NCI-H146 treated with DMSO at 0.1 percent for 48 hours (cell line): ENCODE measurements around the gene TIPARP.
"Not testable (repeated sequence)": the region's sequence is repeated elsewhere in the genome, so short reads cannot be mapped to it uniquely, and the experiment has no call there.

Source experiments
- DNase-seq: peaks from one replicate; lab custom pipeline; 2025; ENCODE audit not compliant: unreplicated experiment; lab: John Stamatoyannopoulos, UW

TIPARP gene

DNA sequence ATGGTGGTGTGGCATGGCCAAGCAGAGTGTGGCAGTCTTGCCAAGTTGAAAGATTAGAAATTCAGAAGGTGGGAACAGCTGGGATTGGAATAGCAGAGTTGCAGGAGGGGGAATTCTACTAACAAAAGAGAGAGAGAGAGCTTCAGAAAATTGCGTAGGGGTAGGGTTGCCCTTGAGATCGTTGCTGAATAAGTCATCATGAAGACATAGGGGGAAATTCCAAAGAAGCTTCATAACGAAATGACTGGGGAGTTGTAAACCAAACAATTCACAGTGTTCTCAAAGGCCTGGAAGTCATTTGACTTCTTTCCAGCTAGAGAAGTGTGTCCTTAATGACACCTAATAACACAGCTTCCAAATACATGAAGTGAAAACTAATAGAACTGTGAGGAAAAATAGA lies 26.3 kb upstream of the TIPARP start:
- DNase-seq: no peak

DNA sequence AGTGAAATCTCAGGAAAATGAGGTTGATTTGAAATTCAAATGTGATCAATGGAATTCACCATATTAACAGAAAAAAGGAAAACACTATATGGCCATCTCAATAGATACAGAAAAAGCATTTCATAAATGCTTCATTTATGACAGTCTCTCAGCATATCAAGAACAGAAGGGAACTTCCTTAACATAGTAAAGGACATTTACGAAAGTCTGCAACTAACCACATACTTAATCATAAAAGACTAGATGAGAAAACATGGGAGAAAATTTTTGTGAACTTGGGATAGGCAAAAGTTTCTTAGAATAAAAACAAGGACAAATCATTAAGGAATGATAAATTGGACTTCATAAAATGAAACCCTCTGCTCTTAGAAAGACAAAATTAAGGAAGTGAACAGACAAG lies 24.7 kb upstream of the TIPARP start:
- no peak for DNase-seq

DNA sequence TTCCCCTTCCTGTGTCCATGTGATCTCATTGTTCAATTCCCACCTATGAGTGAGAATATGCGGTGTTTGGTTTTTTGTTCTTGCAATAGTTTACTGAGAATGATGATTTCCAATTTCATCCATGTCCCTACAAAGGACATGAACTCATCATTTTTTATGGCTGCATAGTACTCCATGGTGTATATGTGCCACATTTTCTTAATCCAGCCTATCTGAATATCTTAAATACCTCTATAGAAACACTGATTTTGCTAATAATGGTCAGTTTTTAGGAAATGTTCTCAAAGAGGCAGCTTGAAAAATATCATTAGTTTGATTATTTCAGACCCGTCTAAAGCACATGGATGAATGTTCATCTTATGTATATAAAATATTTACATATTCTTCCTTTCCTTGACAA lies 21.7 kb upstream of the TIPARP start:
- not testable (repeated sequence) for DNase-seq

DNA sequence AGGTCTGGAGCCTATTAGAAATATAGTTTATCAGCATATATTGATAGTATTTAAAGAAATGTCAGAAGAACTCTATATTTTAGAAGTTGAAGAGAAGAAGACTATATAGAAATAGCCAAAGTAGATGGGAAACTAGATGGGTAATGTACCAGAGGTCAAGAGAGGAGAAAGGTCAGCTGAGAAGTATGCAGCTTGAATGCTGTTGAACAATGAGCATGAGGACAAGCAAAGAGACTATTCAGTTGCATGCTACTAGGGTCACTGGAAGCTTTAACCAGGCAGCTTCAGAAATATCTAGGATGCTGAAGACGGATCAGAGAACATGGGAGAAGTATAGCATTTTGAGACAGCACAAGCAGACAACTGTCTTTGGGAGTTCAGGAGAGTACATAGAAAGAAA lies 19.6 kb upstream of the TIPARP start:
- no peak for DNase-seq

DNA sequence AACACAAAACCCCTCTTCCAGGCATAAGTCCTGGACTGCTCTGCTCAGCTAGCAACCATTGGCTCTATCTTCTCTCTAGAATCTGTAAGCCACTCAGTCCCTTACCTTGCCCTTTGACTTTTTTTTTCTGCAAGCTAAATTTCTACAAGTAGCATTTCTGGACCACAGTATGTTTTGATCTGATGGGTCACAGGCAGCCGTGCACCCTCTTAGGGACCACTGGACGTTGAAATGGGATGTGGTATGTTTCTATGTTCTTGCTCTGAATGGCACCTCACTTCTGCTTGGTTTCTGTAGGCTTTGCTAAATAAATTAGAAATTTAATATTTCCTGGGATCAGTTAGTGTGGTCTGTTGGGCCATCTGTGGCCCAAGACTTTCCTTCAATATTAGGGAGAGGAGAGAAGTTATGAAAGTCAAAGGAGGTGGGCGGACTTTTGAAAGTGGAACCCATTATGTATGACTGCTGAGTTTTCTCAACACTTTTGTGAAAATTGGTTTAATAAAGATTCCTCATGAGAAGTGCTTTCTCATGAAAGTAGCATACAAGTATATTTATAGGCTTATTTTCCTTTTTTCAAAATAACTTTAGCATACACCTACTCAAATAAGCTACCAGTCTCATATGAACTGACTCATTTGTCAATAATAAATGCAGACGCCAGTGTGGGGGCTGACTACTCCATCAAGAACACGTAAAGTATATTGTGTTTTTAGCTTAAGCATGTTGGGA lies 18.4 kb upstream of the TIPARP start:
- DNase-seq: no peak

DNA sequence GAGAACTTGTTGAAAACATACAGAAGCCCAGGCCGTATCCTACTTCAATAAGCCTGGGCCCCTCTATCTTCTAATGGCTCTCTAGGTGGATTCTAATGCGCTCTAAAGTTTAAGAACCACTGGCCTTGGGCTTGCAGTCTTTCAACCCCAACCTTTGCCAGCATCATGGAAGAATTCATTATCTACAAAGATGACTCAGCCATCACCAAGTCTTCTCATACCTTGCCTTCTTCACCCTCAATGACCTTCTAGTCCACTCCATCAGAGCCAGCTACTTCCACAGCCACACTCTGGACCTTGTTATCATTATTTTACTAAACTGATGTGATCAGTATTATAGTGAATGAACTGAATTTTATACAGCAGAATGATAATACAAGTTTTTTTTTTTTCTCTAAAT lies 16.9 kb upstream of the TIPARP start:
- DNase-seq: no peak

DNA sequence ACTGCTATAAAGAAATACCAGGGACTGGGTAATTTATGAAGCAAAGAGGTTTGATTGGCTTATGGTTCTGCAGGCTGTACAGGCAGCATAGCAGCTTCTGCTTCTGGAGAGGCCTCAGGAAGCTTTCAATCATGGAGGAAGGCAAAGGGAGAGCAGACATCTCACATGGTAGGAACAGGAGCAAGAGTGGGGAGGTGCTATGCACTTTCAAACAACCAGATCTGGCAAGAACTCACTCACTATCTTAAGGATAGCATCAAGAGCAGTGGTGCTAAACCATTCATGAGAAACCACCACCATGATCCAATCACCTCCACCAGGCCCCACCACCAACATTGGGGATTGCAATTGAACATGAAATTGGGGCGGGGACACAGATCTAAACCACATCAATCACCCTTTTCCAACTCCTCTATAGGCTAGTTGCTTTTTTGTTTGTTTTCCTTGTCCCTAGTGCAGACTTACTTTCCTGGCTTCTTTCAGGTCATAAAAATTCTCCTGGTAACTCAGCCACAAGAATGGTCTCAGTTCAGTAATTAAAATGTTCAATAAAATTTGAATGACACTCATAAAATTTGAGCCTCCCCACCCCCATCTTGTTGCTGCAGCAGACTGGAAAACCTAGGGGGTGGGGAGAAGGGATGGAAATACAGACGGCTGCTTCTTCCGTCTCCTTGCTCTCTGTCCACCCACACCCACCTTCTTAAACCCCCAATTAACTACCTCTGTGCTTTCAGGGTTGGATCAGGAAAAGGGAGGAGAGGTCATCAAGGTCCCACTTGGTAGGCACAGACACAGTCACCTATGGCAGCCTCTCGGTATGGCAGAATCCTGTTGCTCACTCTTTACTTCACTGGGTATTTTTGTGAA lies 16.3 kb upstream of the TIPARP start:
- no peak for DNase-seq

DNA sequence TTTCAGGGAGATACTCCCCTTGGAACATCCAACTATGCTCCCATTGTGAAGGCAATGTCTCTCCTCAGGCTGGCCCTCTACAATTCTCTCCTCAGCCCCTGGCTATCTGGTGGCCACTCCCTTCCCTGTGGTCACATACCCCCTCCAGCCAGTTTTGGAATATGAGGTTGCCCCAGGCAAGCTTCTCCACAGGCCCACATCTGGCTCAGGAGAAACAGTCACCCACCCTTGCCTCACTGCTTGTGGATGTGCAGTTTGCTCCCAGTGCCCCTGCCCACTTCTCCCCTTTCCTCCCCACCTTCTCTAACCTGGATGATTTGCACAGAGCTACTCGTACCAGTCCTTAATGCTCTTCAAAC lies 15.7 kb upstream of the TIPARP start:
- no peak for DNase-seq

DNA sequence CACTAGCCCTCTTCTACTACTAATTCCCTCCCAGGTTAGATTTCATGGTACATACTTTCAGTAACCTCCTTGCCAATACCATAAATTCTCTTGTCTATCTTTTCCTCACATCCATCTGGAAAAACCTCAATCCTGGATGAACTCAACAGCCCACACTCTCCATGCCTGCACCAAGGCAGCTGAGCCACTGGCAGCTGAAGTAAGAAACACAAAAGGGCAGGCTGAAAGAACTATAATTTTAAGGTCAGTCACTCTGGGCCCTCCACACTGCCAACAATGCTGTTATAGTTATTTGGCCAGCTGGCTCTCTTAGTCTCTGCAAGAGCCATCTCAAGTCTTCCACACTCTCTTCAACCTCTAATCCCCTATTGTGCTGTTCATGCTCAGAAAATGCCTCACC lies 15.1 kb upstream of the TIPARP start:
- DNase-seq: no peak

DNA sequence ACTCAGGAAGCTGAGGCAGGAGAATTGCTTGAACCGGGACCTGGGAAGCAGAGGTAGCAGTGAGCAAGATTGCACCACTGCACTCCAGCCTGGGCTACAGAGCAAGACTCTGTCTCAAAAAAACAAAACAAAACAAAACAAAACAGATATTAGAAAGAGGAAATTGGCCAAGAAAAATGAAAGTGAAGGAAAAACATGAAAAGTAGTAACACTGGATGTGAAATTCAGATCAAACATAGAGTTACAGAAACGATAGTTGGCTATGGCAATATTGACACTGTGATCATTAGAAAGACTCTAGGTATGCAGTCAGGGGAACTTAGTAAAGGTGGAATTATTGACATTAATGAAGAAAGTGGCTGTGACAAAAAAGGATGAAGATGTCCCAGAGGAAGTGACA lies 13.2 kb upstream of the TIPARP start:
- no peak for DNase-seq

DNA sequence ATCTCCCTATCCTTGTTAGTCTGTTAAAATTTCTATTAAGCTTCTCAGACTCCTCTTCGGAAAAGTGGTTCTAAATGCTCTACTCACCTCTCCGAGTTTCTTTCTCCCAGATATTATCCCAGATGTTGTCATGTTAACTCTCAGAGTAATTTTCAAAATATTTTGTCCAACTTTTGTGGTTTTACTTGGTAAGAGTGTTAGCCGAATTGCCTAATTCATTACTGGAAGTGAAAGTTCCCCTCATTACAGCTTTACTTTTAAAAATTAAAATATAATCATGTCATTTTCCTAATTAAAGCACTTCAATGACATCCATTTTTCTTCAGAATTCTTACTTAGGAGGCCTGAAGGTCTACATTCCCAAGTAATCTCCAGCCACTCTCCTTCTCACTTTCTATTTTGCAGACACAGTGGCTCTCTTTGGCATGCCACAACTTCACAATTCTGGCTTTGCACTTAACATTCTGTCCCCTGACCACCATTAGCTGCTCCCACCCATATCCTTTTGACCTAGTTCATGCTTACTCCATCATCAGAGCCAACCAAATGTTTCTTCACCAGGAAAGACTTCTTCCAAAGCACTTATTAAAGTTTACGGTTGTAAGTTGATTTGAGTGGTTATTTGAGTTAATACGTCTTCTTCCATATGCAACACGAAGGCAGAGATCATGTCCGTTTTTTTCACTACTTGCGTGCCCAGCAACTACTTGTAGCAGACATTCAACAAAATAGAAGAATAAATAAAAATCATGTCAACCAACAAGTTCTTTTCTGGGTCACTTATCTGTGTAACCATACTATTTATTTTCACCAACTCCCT lies 10.2 kb upstream of the TIPARP start:
- no peak for DNase-seq

DNA sequence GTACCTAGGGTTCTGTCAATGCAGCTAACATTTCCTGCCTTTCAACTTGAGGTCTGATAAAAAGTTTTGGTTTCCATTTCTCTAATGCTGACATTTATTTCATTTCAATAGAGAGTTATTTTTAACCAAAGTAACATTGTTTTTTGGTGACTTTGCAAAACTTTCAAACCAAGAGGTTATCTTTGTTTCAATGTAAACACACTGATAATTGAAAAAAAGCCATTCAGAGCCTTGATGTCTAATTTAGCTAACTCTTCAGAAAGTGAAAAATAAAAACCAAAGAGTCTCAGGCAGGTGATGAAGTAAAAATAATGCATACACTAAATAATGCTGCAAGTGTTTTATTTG lies 9.6 kb upstream of the TIPARP start:
- DNase-seq: no peak

DNA sequence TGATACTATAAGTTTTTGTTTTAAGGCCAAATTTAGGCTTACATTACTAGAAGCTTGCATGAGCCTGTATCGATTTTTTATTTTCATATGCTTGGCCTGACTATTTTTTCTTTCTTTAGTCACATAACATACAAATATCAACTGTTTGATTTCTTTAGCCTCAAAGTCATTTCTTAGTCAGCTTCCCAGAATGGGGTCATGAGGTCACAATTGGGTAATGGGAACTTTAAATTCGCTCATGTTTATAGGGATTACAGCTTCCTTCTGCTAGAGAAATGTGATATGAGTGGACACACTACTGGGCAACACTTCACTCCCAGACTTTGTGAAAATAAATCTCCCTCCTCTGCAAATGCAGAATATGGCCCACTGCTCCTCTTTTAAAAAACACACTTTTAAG lies 9.1 kb upstream of the TIPARP start:
- no peak for DNase-seq

DNA sequence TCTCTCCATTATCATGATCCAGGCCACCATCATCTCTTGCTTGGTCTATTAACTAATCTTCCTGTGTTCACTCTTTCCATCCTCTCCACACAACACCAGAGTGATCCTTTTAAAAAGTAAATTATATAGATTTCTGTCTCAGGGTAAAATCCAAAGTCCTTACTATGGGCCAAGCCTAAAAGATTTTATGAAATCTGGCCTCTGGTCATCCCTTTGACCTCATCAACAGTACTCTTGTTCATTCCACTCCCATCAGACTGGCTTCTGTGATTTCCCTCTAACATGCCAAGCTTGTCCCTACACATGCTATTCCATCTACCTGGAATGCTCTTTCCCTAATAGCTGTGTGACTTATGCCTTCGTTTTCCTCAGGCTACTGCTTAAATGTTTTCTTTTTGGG lies 8.3 kb upstream of the TIPARP start:
- no peak for DNase-seq

DNA sequence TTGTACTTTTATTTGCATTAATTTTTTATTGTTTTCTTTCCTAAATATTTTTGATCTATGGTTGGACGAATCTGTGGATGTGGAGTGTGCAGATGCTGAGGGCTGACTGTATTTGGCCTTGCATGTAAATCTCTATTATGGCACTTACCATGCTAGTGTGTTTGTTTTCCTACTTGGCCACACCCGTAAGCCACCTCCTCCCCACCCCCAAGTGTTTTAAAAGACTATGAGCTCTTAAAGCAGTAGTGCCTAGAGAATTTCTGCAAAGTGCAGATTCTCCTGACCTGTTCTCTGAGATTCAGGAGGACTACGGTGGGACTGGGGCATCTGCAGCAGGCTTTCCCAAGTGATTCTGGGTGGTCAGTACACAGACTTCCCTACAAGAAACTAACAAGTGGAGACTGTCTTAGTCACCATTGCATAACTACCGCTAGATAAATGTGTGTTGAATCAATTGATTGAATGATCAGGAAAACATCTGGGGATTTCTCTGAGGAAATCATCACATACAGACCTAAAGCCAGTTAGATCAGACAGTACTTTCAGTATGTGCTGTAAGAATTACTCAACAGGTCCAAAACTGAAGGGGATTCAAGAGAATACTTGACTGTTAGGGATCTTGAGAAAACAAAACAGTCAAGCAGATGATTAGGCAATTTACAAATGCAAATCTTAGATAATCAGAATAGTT lies 6.2 kb upstream of the TIPARP start:
- DNase-seq: no peak

DNA sequence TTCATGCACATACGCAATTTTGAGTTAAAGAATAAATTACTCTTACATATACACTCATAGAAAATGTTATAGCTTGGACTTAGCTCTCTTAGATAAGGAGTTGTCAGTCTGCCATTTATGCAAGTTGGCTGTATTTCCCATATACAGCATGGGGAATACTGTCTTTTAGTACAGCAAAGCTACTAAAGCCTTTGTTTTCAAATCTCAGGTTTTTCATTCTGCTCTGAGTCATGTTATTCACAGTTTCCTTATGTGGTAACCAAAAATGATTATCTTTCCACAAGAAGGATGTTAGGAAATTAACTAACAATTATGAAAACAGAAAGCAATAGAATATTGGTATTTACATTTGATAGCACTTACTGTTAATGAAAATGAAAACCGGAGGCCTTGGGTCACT lies 4.3 kb upstream of the TIPARP start:
- DNase-seq: no peak

DNA sequence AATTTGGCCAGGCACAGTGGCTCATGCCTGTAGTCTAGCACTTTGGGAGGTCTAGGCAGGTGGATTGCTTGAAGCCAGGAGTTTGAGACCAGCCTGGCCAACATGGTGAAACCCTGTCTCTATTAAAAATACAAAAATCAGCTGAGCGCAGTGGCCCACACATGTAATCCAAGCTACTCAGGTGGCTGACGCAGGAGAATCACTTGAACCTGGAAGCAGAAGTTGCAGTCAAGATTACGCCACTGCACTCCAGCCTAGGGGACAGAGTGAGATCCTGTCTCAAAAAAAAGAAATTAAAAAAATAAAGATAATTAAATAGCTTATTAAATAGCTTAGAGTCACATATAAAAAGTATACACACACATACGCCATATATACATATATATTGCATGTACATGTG lies 3.7 kb upstream of the TIPARP start:
- DNase-seq: no peak

DNA sequence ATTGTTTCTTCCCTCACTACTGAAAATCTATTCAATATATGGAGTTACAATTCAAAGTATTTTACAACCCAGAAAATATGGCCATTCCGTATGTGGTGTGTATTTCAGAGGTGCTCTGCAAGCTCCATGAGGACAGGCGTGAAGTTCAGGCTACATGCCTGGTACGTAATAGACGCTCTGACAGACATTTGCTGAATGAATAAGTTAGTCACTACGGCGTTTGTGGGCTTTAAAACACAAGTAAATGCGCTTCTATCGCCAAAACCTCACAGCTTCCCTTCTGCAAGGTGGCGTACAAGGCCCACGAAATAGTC lies 701 bp upstream of the TIPARP start:
- DNase-seq: no peak

DNA sequence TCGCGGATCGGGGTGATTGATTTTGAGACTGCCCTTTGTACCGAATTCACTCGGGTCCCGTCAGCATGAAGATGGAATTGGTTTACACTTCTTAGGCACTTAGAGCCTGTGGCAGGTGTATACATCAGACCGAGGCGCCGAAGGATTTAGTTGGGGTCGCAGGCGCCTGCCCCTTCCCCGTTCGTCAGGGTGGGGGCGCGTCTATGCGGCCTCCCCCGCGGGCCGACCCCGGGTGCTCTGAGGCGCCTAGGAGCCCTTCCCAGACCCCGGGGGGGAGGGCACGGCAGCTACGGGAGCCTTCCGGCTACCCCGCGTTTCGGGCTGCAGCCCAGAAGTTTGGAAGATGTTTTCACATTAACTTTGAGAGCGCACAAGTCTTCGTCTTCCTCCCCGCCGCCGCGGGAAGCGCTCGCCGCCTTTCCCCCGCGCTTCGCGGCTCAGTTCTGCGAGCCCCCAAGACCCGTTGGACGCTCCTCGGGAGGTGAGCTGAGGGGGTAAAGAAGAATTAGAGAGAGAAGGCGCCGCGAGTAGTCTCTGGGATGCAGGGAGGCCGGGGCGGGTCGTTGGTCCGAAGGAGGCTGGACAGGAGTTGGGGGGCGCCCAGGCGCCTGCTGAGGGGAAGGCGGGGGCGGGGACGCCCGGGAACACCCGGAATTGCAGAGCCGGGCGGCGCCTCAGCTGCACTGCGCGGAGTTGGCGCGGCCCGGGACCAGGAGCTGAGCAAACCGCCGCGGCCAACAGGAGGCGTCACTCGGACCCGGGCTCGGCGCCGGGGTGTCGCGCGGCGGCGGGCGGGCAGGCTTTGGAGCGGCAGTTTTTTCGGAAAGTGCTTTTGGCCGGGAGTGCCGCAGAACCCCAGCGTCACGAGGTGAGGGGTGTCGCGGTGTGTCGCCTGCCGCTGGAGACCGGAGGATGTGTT lies 780 bp downstream of the TIPARP start:
- peak; percentile 27 for DNase-seq
